GM12864 (cell line): ENCODE results near the gene WASHC4.

Experiments
- DNase-seq: peaks from one replicate; pipeline ENCODE4 v3.0.0-alpha.2; 2011; ENCODE audit warnings: low read depth
- H3K4me3 ChIP-seq: 2 replicates; pipeline ENCODE4 v1.5.1; 2011; ENCODE audit warnings: mild to moderate bottlenecking, low read depth, low read length, control low read depth
- TF ChIP-seq, protein P1 (sequence below): IDR thresholded peaks from 2 replicates; pipeline ENCODE4 v1.5.1; 2011; ENCODE audit warnings: low read depth, mild to moderate bottlenecking, moderate library complexity, low read length, control low read depth, inconsistent platforms; ENCODE audit errors: missing control alignments

WASHC4 gene

DNA sequence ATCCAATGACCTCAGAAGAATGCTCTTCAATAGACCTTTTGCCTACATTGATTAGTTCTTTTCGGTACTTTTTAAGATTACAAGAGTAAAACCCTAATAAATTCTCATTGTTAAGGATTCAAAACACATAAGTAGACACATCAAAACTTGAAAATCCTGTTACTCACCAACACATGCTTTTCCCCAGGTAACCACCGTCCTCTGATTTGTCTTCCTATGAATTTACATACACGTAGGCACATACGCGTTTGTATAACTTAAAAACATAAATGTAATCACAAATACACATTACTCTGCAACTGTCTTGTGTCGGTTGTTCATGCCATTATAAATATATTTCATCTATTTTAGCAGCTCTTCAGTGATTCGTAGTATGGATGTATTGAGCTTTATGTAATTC lies 910 bp upstream of the WASHC4 start:
- H3K4me3 ChIP-seq: peak overlapping the region; percentile 92; the same call in 1 of the 2 replicates
- TF ChIP-seq, protein P1, sequence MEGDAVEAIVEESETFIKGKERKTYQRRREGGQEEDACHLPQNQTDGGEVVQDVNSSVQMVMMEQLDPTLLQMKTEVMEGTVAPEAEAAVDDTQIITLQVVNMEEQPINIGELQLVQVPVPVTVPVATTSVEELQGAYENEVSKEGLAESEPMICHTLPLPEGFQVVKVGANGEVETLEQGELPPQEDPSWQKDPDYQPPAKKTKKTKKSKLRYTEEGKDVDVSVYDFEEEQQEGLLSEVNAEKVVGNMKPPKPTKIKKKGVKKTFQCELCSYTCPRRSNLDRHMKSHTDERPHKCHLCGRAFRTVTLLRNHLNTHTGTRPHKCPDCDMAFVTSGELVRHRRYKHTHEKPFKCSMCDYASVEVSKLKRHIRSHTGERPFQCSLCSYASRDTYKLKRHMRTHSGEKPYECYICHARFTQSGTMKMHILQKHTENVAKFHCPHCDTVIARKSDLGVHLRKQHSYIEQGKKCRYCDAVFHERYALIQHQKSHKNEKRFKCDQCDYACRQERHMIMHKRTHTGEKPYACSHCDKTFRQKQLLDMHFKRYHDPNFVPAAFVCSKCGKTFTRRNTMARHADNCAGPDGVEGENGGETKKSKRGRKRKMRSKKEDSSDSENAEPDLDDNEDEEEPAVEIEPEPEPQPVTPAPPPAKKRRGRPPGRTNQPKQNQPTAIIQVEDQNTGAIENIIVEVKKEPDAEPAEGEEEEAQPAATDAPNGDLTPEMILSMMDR: no peak
- DNase-seq: no peak

DNA sequence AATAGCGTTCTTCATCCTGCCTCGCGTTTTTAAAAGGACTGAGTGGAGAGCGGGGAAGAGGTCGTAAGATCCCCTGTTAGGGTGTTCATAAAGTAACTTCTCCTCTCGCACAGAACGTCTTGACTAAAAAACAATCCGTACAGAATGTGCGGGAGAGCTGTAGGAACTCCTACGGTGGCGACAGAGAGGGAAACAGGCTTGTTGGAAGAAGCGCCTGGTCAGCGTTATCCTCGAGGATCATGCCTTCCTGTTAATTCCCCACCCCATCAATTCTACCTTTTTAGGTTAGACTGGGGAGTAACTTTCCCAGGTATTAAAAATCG lies 399 bp upstream of the WASHC4 start:
- peak overlapping the region; percentile 92 for H3K4me3 ChIP-seq
- no peak for DNase-seq
- TF ChIP-seq, protein P1: no peak

DNA sequence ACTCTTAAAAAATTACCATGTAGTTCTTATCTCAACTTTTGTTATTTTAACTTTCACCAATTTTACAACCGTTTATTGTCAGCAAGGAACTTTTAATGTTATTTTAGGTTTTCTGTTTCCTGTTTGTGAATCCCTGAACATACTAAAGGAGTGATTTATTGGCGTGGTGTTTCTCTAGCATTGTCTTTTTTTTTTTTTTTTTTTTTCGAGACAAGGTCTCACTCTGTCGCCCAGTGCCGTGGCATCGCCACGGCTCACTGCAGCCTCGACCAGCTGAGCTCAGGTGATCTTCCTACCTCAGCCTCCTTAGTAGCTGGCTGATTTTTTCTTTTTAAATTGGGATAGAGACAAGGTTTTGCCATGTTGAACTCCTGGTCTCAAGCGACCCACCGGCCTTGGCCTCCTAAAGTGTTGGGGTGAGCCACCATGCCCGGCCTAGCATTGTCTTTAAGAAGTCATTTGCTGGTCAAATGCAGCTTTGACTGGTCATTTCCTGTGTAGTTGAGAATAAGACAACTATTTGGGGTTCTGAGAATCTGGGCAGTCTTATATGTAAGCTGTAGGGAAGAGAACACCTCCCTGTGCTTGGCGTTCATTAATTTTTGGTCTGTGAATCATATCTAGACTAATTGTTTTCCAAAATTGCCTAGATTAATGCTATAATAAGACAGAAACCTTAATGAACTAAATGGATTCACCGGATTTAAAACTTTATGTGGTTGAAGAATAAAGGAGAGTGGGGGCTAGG lies 2.1 kb downstream of the WASHC4 start:
- DNase-seq: peak; percentile 42
- peak overlapping the region; percentile 92 for H3K4me3 ChIP-seq
- TF ChIP-seq, protein P1: no peak

DNA sequence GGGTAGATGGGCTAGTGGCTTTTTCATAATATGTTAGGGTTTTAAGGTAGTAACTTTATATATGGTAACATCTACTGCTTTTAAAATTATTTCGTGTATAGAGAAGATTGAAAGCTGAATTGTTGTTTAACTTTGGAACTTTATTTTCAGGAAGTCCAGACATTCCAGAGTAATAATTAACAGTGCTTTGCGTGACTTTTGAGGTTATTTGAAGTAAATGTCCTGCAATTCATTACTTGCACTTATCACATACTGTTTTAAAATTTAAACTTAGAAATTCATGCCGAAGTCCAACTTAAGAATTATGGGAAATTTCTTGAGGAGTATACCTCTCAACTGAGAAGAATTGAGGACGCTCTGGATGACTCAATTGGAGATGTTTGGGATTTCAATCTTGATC lies 3.3 kb downstream of the WASHC4 start:
- TF ChIP-seq, protein P1: no peak
- DNase-seq: no peak
- no peak overlapping the region for H3K4me3 ChIP-seq

DNA sequence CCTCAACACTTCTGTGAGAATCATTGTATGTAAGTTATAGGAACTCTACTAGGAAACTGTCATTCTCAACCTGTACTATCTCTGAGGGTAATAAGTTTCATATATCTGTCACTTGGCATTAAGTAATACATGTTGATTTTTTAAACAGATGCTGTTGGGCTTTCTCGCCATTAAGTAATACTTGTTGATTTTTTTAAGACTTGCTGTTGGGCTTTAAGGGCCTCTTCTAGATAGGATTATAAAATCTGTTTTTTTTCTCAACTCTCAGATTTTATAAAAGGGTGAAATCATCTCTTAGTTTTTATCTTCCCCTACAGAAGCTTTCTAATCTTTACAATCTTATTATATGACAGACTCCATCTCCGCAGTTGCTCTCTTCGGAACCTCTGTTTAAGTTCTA lies 5.6 kb downstream of the WASHC4 start:
- no peak for DNase-seq
- TF ChIP-seq, protein P1: no peak
- no peak overlapping the region for H3K4me3 ChIP-seq

DNA sequence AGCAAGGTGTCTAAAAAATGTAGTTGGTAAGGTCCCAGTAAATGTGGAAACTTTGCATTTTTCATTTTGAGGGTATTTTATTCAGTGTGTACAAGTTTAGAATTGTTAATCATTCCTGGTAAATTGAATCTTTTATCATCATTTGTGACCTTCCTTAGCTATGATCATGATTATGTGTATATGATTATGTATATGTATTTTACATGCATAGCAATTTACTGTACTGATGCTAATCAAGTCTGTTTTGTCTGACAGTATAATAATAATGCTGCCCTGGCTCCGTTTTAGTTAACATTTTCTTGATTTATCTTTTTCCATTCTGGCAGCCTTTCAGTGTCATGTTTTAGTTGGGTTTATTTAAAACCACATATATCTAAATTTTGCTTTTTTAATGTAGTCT lies 9.4 kb downstream of the WASHC4 start:
- DNase-seq: no peak
- no peak overlapping the region for H3K4me3 ChIP-seq
- TF ChIP-seq, protein P1: no peak

DNA sequence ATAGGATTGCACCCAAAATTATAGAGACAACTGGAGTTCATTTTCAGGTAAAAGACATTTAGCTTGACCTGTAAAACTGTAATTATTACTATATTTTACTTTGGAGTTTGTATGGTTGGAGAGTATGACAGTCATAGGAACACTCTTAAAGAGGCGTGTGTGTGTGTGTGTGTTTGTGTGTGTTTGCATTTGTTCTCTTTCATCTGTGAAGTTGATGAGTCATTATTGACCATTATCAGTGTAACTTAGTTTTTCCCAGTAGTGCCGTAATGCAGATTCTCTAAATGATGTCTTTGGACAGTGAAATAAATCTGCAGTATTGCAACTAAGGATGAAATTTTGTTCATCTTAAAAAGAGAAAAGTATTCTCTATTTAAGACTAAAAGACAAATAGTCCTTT lies 13.0 kb downstream of the WASHC4 start:
- no peak for DNase-seq
- TF ChIP-seq, protein P1: no peak
- no peak overlapping the region for H3K4me3 ChIP-seq
